NOMO-1 (cell line): ENCODE results near the gene SAFB2.

Experiments
- DNase-seq, 2 experiments: peaks; one replicate each; lab custom pipeline; 2025; ENCODE audit not compliant: unreplicated experiment in 2 of 2; lab: John Stamatoyannopoulos, UW

SAFB2 gene

DNA sequence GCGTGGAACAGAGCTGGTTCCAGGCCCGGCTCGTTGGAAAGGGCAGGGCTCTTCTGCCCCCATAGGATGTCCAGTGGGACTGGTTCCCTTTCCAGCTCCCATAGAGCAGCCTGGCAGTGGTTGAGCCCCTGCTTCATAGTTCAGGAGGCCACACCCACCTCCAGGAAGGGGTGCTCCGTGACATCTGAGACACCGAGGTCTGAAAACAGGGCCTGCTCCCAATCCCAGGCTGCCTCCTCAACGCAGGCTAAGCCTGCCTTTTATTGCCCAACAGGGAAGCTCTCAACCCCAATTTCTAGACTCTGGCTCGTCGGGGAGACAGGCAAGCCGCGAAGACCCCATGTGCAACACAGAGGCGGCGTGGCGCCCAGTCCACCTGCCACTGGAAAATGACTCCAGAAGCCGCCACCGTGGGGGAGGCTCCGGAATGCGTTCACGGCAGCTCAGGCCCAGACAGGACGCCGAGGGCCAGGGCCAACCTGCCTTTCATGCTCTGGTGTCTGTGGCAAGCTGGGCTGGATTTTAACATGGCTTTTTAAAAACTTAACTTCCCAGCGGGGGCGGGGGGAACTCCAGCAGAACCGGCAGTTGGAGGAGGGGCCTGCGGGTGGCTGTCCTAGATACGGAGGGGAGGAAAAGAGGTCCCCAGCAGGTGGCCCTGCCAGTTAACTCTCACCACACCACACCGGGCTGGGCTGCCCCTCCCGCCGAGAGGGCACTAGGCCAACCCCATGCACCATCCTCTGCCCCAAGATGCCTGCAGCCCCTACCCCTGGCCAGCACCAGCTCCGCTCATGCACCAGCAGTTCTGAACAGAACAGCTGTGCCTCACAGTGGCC, 36.9 kb downstream of the SAFB2 start:
- no peak for DNase-seq

- DNase-seq: no peak
These were observed 42.4 kb downstream of the SAFB2 start for GRCh38 chr19:5580161-5580571.

- DNase-seq: no peak
These were observed 42.9 kb downstream of the SAFB2 start for GRCh38 chr19:5579697-5580096.

- DNase-seq: no peak
These were observed 43.3 kb downstream of the SAFB2 start for GRCh38 chr19:5579286-5579685.

DNA sequence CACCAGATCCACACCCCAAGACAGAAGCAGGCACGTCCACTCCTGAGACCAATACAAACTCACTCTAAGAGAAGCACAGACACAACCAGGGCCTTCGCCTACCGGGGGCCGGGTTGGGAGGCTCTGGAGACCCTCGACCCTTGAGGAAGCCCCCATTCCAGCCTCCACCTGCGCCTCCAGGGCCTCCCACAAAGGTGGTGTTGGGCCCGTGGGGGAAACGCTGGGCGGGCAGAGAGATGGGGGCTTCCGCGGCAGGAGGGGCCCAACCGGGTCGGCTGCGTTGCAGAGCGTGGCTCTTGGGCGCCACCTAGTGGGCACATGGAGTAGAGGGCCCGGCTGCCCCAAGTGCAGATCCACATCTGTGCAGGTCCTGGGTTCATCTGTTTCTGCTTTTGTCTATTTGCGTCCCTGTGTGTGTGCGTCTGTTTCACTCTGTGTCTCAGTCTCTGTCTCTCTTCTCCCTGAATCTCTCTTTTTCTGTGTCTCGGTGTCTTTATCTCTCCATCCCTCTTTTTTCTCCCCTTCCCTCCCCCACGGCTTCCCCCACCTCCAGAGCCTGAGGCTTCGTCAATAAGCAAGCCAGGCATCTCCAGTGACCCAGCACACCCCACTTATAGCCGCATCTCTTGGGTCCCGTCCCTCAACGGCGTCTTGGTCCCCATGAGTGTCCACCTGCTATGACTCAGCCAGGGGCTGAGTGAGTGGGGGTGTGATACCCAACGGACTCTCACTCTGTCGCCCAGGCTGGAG, 44.3 kb downstream of the SAFB2 start:
- DNase-seq: peak; percentile 56

GRCh38 chr19:5575590-5575989, 47.0 kb downstream of the SAFB2 start:
- DNase-seq: no peak

- no peak for DNase-seq
These were observed 49.9 kb downstream of the SAFB2 start for GRCh38 chr19:5572556-5573286.

GRCh38 chr19:5571777-5572176, 50.8 kb downstream of the SAFB2 start:
- DNase-seq: no peak

DNA sequence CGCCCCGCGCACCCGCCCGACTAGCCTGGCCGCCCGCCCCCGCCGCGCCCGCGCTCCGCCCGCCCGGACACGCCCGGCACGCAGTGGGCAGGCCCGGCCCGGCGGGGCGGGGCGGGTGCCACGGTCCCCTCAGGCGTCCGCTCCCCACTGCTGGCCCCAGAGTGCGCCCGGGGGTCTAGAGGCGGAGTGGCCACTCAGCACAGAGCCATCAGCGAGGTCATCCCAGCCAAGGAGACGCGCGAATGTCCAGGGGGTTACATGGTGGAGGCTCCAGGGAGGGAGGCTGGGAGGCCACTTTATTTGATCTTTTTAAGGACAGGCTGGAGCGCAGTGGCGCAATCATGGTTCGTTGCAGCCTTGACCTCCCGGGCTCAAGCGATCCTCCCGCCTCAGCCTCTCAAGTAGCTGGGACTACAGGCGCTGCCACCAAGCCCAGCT, 54.6 kb downstream of the SAFB2 start:
- no peak for DNase-seq

DNA sequence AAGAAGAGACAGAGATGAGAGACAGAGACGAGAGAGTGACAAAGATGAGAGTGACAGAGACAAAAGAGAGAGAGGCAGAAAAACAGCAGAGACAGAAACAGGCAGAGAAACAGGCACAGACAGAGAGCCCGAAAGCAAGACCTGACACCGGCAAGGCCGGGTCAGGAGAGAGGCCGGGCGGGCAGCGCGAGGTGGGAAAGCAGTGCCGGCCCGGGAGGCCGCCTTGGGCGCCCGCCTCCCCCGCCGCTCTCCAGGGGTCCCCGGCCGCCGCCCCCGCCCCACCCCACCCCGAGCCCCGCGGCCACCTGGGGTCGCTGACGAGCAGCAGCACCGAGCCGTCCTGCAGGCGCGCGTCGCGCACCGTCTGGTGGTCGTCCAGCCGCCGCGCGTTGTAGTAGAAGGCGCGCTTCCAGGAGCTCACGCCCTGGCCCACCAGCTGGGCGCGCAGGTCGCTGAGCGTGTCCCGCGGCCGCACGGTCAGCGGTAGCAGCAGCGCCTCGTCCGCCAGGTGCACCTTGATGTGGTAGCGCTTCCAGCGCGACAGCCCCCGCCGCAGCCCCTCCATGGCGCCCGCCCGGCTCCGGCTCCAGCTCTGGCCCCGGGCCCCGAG, 55.1 kb downstream of the SAFB2 start, which contains the start of gene TINCR:
TINCR (minus strand) TSS at position 594 of the 610 bp plus-strand sequence.
- DNase-seq: no peak

- no peak for DNase-seq
These were observed 57.6 kb downstream of the SAFB2 start for GRCh38 chr19:5564930-5565329.

GRCh38 chr19:5563935-5564612, 58.5 kb downstream of the SAFB2 start:
- DNase-seq: peak in 1 of 2 experiments; percentile 5

DNA sequence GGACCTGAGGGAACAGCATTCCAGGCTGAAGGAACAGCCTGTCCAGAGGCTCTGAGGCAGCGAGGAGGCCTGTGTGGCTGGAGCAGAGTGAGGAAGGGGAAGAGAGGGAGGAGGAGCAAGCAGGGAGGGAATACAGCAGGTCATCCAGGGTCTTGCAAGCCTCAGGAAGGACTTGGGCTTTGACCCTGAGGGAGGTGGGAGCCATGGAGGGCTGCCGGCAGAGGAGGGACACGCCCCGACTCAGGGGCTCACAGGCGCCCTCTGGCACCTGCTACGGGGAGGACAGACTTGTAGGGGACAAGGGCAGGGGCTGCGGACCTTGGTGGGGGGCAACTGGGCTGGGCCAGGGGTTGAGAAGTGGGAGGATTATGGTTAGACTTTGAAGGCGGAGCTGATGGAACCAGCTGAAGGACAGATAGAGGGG, 59.6 kb downstream of the SAFB2 start:
- no peak for DNase-seq

GRCh38 chr19:5562280-5562679, 60.3 kb downstream of the SAFB2 start:
- no peak for DNase-seq

- DNase-seq: no peak
These were observed 61.0 kb downstream of the SAFB2 start for GRCh38 chr19:5561559-5561958.

DNA sequence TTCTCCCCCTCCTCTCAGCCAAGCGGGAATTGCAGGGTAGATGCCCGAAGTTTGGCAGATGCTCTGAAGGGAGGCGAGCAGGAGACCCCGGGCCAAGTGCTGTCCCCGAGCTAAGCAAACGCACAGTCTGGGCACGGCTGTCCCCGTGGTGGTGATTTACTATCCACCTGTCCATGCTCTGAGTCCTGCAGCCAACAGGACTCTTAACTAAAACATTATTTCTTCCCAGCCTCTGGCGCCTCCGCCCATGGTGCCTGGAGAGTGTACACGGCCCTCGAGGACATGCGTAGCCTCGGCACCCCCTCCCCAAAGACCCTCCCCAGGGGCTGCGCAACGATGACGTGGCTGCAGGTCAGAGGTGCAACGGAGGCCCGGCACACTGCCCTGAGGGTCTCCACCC, 62.4 kb downstream of the SAFB2 start:
- no peak for DNase-seq

DNA sequence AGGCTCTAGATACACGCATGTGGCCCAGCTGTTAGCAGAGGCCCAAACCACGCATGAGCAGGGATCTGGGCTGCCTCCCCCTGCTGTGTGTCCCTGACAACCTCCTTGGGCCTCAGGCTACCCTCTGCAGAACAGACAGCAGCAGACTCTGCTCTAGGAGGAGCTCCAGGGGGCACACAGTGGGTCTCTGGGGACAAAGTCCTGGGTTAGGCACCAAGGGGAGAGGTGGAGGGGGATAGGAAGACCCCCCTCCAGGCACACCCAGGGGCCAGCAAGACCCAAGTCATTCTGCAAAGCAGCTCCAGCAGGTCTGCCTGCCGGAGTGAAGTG, 62.8 kb downstream of the SAFB2 start:
- no peak for DNase-seq

GRCh38 chr19:5558101-5558621, 64.4 kb downstream of the SAFB2 start:
- DNase-seq: no peak

DNA sequence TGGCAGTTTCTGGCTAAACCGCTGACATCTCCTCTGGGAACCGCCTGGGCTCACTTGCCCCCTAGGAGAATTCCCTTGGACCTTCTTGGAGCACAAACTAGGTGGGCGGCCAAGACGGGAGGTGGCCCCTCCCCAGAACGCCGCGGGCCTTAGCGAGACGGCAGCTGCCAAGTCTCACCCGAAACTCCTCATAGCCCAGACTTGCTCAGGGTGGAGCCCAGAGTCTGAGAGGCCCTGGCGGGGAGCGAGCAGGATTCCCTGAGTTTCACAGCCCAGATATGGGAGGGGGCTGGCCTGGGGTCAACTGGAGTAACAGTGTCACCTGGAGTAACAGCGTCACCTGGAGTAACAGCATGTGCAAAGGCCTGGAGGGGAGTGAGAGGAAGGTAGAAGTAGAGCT, 64.9 kb downstream of the SAFB2 start:
- no peak for DNase-seq

DNA sequence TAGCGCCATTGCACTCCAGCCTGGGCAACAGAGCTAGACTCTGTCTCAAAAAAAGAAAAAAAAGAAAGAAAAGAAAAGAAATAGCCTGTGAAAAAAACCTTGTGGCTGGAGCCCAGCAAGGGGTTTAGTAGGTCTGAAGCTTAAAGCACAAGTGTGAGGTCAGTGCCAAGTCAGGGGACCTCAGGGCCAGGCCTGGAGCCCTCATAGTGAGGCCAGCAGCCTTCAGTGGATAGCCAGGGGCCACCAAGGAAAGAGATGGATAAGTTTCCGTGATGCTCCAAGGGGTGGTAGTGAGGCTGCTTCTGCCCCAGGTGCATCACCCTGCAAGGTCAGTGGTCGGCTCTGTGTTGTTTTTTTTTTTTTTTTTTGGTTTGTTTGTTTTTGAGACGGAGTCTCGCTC, 67.7 kb downstream of the SAFB2 start:
- DNase-seq: no peak
